ENCODE data around the gene ZNF684.
A peak's percentile ranks its signal among the peaks of the same experiment; 100 is the strongest.
"Not testable (repeated sequence)": the region's sequence is repeated elsewhere in the genome, so short reads cannot be mapped to it uniquely, and the experiment has no call there.

The ZNF684 gene

GRCh38 chr1:40531381-40532061 lies at the start of gene ZNF684:
Gene ZNF684, plus strand, starts transcription at chr1:40531637. Its CDS starts 1,530 bp downstream, at chr1:40533167.
- peak; percentile 95 for DNase-seq

DNA sequence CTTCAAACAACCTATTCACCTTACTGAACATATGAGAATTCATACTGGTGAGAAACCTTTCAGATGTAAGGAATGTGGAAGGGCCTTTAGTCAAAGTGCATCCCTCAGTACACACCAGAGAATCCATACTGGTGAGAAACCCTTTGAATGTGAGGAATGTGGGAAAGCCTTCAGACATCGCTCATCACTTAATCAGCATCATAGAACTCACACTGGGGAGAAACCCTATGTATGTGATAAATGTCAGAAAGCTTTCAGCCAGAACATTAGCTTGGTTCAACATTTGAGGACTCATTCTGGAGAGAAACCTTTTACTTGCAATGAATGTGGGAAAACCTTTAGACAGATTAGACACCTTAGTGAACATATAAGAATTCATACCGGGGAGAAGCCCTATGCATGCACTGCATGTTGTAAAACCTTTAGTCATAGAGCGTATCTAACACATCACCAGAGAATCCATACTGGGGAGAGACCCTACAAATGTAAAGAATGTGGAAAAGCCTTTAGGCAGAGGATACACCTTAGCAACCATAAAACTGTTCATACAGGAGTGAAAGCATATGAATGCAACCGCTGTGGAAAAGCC lies 36.0 kb upstream of the ZNF684 start:
- DNase-seq, result no peak

DNA sequence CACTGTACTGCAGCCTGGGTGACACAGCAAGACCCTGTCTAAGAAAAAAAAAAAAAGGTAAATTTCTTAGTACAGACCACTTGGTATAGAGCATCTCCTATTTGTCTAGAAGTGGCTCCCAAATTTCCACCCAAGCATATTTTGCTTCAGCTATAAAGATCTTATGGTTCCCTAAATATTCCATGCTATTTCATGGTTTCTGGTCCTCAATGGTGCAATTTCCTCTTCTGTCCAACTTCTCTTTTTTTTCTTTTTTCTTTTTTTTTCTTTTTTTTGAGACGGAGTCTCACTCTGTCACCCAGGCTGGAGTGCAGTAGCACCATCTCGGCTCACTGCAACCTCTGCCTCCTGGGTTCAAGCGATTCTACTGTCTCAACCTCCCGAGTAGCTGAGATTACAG lies 28.8 kb upstream of the ZNF684 start:
- not testable (repeated sequence) for DNase-seq

DNA sequence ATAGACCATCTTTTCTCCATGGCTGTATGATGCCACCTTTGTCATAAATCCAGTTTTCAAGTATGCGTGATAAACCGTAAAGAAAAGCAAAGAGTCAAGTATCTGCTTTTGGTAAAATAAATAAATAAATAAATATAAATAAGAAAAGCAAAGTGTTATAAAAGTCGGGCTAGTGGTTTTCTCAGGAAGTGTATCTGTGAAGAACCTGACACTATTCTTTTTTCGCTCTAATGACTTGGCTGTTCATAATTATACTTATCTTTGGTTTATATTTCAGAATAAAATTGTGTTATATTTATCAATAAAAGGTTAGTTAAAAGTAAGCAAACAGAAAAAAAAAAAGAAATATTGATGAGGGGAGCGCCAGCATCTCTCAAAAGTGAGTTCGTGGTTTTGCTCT lies 23.5 kb upstream of the ZNF684 start:
- no peak for DNase-seq

- DNase-seq, result peak; percentile 90
Measured at GRCh38 chr1:40508375-40509341, 22.8 kb upstream of the ZNF684 start, which contains the start of gene EXO5. Gene EXO5, plus strand, starts transcription at chr1:40508767. Its CDS starts 5,778 bp downstream, at chr1:40514545.

GRCh38 chr1:40519517-40519916 lies 11.9 kb upstream of the ZNF684 start:
- no peak for DNase-seq

DNA sequence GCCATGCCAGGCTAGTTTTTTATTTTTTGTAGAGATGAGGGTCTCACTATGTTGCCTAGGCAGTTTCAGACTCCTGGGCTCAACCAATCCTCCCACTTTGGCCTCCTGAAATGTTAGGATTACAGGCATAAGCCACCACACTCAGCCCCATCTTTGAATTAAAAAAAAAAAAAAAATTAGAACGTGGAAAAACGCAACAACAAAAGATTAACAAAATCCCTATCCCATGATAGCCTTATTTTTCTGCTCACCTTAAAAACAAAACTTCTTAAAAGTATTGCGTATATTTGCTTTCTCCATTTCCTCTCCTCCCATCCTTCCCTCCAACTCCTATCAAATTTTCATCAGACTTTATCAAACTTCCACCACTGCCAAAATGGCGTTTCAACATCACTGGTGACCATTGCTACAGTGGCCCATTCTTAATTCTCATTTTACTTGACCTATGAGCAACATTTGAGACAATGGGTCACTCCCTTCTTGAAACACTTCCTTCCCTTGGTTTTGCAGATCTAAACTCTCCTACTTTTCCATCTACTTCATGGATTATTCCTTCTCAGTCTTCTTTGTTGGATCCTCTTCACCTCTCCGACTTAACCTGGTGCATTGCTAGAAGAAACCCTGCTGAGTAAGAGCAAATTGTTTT lies 579 bp upstream of the ZNF684 start:
- DNase-seq, result no peak

GRCh38 chr1:40532062-40532389 lies 589 bp downstream of the ZNF684 start:
- no peak for DNase-seq

DNA sequence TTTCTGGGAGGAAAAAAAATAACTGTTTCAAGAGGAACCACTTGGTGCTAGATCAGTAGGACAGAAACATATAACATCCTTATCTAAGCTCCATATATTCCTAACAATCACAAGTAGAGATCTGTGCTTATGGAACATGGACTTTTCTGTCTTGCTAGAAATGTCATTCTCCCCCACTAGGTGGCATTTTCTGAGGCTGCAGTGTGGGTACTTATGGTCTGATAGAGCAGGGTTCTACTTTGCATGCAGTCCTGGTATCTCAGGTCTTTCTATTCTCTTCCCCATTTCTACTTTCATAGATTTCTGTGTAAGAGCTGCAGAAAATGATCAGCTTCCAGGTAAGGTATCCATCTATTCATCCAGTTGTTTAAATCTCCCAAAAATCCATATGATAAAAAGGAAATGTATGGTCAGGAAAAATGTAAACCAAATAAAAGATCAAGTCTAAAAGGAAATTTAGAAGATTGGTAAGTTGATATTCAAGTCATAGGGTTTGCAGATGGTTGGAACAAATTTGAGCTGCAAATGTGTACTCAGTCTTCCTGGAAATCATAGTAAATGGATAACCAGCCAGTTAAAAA lies 1.5 kb downstream of the ZNF684 start:
- DNase-seq, result no peak

DNA sequence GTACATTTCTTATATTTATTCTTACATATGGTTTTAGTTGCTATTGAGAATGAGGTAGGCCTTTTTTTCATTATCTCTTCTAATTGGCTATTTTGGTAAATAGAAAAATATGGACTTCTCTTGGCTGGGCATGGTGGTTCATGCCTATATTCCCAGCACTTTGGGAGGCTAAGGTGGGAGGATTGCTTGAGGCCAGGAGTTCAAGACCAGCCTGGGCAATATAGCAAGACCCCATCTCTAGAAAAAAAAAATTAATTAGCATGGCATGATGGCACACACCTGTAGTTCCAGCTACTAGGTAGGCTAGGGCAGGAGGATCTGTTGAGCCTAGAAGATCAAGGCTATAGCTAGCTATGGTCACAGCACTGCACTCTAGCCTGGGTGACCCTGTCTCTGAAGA lies 3.2 kb downstream of the ZNF684 start:
- DNase-seq, result no peak

DNA sequence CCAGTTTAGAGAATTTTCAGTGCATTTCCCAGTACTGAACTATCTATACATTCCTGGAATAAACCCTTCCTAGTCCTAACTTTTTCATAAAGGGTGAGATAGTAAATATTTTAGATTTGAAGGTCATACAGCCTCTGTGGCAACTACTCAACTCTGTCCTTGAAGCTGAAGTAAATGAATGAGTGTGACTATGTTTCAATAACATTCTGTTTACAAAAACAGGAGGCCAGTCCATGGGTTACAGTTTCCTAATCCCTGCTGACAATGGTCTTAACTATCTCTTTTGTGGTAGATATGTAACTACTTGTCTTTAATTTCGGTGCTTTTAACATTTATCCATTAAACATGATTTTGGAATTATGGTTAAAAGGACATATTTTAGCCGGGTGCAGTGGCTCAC lies 4.3 kb downstream of the ZNF684 start:
- no peak for DNase-seq

GRCh38 chr1:40539338-40539737 lies 7.9 kb downstream of the ZNF684 start:
- no peak for DNase-seq

DNA sequence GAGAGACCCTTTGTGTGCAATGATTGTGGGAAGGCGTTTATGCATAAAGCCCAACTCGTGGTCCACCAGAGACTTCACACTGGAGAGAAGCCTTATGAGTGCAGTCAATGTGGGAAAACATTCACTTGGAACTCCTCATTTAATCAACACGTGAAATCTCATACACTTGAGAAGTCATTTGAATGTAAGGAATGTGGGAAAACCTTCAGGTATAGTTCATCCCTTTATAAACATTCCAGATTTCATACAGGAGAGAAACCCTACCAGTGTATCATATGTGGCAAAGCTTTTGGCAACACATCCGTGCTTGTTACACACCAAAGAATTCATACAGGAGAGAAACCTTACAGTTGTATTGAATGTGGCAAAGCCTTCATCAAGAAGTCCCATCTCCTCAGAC lies 15.5 kb downstream of the ZNF684 start:
- no peak for DNase-seq

DNA sequence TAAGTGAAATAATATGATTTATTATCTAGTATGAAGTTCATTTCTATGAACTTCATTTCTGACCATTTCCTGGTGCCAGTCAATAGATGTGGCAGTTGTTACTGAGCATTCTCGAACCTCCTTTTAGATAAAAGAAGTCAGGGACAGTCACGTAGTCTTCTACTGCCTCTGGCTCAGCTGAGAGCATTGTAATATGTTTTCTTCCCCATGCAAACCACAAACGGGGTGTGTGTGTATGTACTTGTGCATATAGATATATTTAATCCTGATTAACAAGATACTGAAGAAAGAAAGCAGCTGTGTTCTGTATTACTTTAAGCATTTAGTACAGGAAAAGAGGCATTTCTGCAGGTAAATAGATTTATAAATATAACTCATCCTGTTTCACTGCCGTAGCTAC lies 21.6 kb downstream of the ZNF684 start:
- no peak for DNase-seq

- not testable (repeated sequence) for DNase-seq
Measured at GRCh38 chr1:40554807-40555206, 23.4 kb downstream of the ZNF684 start.

DNA sequence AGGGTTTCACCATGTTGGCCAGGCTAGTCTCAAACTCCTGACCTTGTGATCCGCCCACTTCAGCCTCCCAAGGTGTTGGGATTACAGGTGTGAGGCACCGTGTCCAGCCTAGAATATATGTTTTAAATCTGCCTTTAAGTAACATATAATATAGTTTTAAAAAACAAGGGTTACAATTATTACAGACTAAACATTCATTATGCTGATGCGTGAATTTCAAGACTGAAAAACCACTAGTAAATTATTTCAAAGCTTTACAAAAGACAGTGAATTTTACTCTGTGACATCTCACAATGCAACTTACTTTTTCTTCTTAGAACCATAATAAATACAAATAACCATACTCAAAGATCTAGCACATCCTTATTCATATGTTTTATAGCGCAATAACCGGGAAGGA lies 24.7 kb downstream of the ZNF684 start:
- no peak for DNase-seq

DNA sequence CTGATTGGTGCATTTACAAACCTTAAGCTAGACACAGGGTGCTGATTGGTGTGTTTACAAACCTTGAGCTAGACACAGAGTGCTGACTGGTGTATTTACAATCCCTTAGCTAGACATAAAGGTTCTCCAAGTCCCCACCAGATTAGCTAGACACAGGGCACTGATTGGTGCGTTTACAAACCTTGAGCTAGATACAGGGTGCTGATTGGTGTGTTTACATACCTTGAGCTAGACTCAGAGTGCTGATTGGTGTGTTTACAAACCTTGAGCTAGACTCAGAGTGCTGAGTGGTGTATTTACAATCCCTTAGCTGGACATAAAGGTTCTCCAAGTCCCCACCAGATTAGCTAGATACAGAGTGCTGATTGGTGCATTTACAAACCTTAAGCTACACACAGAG lies 26.8 kb downstream of the ZNF684 start:
- DNase-seq, result not testable (repeated sequence)

DNA sequence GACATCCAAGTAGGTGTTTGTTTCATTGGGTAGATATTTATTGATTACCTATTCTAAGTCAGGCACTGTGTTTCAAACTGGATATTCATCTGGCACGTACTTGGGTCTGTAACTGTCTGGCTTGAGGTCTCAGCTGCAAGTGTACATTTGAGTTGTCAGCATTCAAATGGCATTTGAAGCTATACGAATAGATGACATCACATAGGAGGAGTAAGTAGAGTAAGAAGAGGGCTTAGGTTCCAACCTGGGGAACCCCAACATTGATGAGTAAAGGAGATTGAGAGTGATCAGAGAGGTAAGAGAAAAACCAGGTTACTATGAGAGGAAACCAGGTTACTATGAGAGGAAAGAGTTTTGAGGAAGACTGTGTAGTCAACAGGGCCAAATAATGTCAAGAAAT lies 30.7 kb downstream of the ZNF684 start:
- no peak for DNase-seq

GRCh38 chr1:40563266-40563665 lies 31.8 kb downstream of the ZNF684 start:
- no peak for DNase-seq

GRCh38 chr1:40564506-40564905 lies 33.1 kb downstream of the ZNF684 start:
- no peak for DNase-seq

GRCh38 chr1:40564913-40565312 lies 33.5 kb downstream of the ZNF684 start:
- no peak for DNase-seq

- DNase-seq, result no peak
Measured at GRCh38 chr1:40567825-40568224, 36.4 kb downstream of the ZNF684 start.

DNA sequence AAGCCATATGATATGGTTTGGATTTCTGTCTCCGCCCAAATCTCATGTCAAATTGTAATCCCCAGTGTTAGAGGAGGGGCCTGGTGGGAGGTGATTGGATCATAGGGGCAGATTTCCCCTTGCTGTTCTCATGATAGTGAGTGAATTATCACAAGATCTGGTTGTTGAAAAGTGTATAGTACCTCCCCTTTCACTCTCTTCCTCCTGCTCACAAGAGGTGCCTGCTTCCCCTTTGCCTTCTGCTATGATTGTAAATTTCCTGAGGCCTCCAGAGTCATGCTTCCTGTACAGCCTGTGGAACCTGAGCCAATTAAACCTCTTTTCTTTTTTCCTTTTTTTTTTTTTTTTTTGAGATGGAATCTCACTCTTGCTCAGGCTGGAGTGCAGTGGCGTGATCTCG lies 43.4 kb downstream of the ZNF684 start:
- not testable (repeated sequence) for DNase-seq

Measured in femur (tissue), 1 donor.